ENCODE measurements around the gene FOLR2.
"Not testable (repeated sequence)": the region's sequence is repeated elsewhere in the genome, so short reads cannot be mapped to it uniquely, and the experiment has no call there.

FOLR2 gene

GRCh38 chr11:72206794-72207193 lies 9.8 kb upstream of the FOLR2 start:
- DNase-seq (ENCODE audit: low read depth in 2 of 2) = not testable (repeated sequence)

- DNase-seq (ENCODE audit: low read depth in 2 of 2) = no peak
Measured at GRCh38 chr11:72208281-72208680, 8.3 kb upstream of the FOLR2 start.

DNA sequence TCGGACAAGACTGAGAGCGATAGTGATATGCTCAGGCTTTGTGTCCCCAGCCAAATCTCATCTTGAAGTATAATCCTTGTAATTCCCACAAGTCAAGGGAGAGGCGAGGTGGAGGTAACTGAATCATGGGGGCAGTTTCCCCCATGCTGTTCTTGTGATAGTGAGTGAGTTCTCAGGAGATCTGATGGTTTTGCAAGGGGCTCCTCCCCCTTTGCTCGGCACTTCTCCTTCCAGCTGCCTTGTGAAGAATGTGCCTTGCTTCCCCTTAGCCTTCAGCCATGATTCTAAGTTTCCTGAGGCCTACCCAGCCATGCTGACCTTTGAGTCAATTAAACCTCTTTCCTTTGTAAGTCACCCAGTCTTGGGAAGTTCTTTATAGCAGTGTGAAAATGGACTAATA lies 7.5 kb upstream of the FOLR2 start:
- no peak for DNase-seq (ENCODE audit: low read depth in 2 of 2)

- DNase-seq (ENCODE audit: low read depth in 2 of 2) = no peak
Measured at GRCh38 chr11:72217841-72218240, 1.2 kb downstream of the FOLR2 start.

- no peak for DNase-seq (ENCODE audit: low read depth in 2 of 2)
Measured at GRCh38 chr11:72218251-72218745, 1.7 kb downstream of the FOLR2 start.

DNA sequence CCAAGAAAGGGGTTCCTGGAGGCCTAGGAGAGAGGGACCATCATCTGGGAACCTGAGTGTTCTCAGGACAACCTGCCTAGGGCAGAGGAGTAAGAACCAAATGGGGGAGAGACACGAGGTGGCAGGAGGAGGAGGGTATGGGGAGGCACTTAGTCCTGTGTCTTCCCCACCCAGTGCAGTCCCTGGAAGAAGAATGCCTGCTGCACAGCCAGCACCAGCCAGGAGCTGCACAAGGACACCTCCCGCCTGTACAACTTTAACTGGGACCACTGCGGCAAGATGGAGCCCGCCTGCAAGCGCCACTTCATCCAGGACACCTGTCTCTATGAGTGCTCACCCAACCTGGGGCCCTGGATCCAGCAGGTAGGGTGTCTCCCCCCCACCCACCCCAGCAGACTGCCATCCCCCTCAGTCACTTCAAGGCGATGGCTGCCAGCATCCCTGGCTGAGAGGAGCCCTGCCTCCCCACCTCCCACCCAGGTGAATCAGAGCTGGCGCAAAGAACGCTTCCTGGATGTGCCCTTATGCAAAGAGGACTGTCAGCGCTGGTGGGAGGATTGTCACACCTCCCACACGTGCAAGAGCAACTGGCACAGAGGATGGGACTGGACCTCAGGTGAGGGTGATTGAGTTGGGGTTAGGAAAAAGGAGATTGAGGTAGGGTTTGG lies 4.2 kb downstream of the FOLR2 start:
- DNase-seq (ENCODE audit: low read depth in 2 of 2) = no peak

- no peak for DNase-seq (ENCODE audit: low read depth in 2 of 2)
Measured at GRCh38 chr11:72221386-72222075, 4.9 kb downstream of the FOLR2 start.

- DNase-seq (ENCODE audit: low read depth in 2 of 2) = no peak
Measured at GRCh38 chr11:72222106-72222891, 5.7 kb downstream of the FOLR2 start.

DNA sequence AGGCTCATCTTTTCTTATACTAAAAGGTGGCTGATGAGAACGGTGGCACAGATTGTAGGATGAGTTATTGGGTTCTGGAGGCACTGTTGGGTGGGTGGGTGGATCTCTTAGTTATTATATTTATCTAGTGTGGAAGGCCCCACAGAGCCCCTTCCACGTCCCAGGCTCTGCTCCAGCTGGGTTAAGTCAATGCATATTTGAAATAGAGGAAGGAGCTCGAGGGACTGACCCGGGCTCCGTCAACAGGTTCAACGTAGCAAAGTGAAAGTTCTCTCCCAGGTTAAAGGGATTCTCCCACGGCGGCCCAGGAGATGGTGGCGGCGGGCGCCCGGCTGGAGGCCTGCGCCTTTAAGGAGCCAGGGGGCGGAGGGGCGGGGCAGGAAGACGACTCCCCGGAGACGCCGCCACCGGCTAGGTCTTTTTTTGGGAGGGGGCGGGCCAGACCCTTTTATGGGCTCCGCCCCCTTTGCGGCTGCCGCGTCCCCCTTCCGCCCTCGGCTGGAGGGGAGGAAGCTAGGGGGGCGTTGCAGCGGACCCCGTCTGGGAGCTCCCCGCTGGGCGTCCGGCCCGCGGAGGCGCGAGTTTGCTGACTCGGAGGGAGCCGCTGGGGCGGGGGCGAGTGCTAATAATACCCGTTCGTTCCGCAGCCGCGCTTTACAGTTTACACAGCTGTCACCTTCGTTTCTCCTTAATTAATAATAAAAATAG lies 6.5 kb downstream of the FOLR2 start:
- peak; percentile 84 to 86 for DNase-seq (ENCODE audit: low read depth in 2 of 2)

DNA sequence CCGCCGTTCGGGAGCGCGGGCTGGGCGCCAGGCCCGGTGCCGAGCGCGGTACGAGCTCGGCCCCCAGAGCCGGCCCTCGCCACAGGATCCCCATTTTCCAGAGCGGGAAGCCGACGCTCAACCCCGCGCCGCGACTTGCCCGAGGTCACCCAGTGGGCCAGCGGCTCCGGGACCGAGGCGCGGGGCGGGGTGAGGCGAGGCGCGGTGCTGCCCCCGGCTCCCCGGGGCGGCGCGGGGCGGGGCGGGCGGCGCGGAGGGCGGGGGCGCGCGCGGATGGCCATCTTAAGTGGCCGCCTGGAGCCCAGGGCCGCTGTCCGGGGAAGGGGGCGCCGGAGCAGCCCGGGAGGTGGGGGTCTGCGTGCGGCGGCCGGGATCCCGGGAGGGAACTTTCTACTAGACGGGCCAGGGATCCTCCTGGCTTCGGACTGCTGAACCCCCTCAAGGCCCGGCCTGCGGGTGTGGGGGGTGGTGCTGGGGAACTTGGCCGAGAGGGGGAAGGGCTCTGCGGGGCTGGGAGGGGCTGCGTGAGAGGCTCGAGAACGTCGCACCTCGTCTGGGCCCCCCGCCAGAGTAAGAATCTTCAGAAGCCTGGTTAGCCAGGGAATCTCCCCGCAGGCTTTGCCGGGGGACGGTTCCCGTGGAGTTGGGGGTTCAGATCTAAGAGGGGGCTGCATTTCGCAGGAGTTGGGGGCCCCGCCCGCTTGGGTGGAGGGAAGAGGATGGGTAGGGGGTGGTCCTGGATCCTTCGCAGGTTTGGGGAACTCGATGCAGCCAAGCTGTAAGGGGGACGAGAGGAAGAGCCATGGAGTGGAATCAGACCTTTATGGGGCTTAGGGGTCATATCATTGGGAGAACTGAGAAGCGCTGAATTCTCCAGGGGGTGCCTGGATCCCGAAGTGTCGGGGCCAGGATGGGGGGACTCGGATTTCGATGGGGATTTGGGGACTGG lies 7.3 kb downstream of the FOLR2 start:
- DNase-seq (ENCODE audit: low read depth in 2 of 2) = peak in 1 of 2 donors; percentile 30

GRCh38 chr11:72224564-72225410 lies 8.2 kb downstream of the FOLR2 start, which contains the start of gene INPPL1:
TSS of gene INPPL1 (plus strand) at chr11:72224767. CDS start at chr11:72224985, 218 bp downstream.
- no peak for DNase-seq (ENCODE audit: low read depth in 2 of 2)

DNA sequence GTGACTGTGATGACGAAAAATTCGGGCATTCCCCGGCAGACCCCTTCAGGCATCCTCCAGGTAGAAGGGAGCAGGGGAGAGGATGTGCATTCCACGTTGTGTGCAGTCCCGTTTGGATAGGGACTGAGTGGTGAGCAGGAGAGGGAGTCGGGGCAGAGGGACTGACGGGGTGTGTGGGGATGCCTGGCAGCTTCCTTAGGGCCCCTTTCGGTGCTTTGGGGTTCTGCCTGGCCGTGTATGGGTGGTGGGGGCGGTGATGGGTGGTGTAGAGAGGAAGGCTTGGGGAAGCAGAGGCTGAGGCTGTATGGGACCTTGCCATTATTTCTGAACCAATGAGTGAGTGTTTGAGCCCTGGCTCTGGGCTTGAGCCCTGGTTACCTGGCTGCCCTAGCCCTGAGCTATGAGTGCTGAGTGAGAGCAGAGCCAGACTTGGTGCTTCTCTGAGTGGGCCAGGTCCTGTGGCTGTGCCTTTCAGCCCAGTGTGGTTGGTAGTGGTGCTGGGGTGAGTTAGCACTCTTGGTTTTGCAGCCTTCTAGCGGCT lies 8.9 kb downstream of the FOLR2 start:
- no peak for DNase-seq (ENCODE audit: low read depth in 2 of 2)

- no peak for DNase-seq (ENCODE audit: low read depth in 2 of 2)
Measured at GRCh38 chr11:72226701-72227100, 10.1 kb downstream of the FOLR2 start.

DNA sequence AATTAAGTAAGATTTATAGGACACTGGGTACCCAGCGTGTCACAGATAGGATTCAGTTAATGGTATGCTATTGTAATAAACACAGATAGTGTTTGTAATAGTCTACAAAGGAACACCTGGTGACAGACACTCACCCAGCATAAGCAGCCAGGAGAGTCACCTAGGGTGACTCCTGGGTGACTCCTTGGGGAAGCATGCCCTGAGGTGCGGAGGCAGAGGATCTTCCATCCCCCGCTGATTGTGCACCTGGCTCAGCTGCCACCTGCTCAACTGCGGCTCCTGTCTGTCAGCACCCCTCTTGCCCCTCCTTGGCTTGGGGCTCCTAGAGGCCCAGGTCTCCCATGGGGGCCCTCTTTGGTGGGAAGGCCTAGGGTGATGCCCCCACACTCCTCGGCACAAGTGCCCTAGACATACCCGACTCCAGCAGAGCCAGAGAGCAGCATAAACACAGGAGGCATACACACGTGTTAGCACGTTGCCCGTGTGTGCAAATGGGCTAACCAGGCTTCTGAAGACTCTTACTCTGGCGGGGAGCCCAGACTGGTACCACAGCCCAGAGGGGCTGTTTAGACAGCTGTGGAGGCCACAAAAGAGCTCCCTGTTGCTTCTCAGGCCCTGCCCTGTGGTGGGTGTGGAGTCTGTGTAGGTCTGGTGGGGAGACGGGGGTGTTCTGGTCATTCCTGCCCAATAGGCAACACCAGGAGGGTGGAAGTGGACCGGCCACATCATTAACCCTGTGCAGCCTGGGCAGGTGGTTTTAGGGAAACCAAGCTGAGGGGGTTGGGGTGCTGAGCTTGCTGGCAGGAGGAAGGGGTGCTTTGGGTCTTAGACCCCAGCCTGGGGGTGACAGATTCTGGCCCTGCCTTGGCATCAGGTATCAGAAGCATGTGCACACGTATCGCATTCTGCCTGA lies 11.0 kb downstream of the FOLR2 start:
- DNase-seq (ENCODE audit: low read depth in 2 of 2) = no peak

DNA sequence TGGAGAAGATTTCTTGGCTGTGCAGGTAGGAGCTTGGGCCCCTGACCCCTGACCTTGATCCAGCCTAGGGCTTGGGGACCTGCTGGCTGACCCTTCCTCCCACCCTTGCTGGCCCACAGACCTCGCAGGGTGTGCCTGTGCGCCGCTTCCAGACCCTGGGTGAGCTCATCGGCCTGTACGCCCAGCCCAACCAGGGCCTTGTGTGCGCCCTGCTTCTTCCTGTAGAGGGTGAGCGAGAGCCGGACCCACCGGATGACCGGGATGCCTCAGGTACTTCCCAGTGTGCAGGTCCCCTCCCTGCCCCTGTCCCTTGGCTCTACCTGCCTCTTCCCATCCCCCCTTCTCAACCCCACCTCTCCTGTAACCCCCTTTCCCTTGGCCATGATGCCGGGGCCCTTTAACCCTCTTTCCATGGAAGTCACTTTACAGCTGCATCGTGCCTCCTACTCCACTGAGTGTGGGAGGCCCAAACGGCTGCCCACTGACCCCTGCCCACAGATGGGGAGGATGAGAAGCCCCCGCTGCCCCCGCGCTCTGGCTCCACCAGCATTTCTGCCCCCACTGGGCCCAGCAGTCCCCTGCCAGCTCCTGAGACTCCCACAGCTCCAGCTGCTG lies 11.7 kb downstream of the FOLR2 start:
- no peak for DNase-seq (ENCODE audit: low read depth in 2 of 2)

DNA sequence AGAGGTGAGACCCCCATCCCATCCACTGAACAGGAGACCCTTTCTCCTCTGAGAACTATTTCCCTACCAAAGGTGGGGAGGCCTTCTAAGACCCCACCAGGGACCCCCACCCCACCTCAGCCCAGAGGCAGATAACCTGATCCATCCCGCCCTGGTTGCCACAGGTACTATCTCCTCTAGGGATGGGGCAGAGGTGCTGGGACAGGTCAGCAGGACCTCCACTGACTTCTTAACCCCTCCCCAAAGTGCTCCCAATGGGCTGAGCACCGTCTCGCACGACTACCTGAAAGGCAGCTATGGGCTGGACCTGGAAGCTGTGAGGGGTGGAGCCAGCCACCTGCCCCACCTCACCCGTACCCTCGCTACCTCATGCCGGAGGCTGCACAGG lies 12.2 kb downstream of the FOLR2 start:
- no peak for DNase-seq (ENCODE audit: low read depth in 2 of 2)

DNA sequence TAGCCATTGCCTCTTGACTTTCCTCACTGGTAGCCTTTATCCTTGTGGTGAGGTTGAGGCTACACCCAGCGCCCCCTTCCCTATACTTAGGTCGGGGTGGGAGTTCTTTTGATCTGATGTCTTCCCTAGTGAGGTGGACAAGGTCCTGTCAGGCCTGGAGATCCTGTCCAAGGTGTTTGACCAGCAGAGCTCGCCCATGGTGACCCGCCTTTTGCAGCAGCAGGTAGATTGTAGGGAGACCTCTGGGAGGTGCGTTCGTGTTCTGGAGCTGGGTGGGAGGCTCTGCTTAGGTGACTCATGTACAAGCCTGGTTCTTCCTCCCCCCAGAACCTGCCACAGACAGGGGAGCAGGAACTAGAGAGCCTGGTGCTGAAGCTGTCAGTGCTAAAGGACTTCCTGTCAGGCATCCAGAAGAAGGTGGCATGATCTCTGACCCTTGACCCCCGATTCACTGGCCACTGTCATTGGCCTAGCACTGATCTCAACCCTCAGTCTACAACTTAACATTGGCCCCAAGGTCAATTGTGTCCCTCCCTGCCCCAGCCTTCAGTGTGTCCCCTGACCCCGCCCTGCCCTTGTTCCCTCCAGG lies 12.8 kb downstream of the FOLR2 start:
- DNase-seq (ENCODE audit: low read depth in 2 of 2) = no peak

Data from stimulated activated CD8-positive, alpha-beta memory T cell treated with anti-CD3 and anti-CD28 coated beads, Interleukin-7, amount 100 ng/mL, for 1 hour (primary cell).